GM23338 (cell line): ENCODE results near the gene G6PC3.
A peak's percentile ranks its signal among the peaks of the same experiment; 100 is the strongest.

Experiments used
- CREB1 ChIP-seq: fragments of 250-450 bp; sonication (Bioruptor Pico); IDR thresholded peaks from 2 replicates; pipeline ENCODE4 v1.5.0; 2020; ENCODE audit warnings: low read depth, mild to moderate bottlenecking, moderate library complexity
- CTCF ChIP-seq, 2 experiments: fragments of 200-600 bp in 1 of 2; sonication (generic) in 1 of 2; conservative IDR thresholded peaks; 2 replicates each; pipeline versions ENCODE4 v1.5.1 to v1.6.1; 2016 to 2017; ENCODE audit warnings: antibody characterized with exemption in 2 of 2, low read depth in 2 of 2, mild to moderate bottlenecking in 2 of 2, moderate library complexity in 1 of 2
- ETS1 ChIP-seq: IDR thresholded peaks from 2 replicates; pipeline ENCODE4 v1.6.1; 2016; ENCODE audit warnings: antibody characterized with exemption
- EZH2 ChIP-seq: fragments of 200-600 bp; sonication (generic); IDR thresholded peaks from one replicate; pipeline ENCODE4 v1.8.0; 2017; ENCODE audit warnings: antibody characterized with exemption, mild to moderate bottlenecking, low read depth; ENCODE audit not compliant: unreplicated experiment
- EZH2phosphoT487 ChIP-seq: fragments of 200-600 bp; sonication (generic); IDR thresholded peaks from one replicate; pipeline ENCODE4 v1.8.1; 2018; ENCODE audit warnings: antibody characterized with exemption; ENCODE audit not compliant: unreplicated experiment
- JUNB ChIP-seq: IDR thresholded peaks from one replicate; pipeline ENCODE4 v1.6.1; 2016; ENCODE audit warnings: antibody characterized with exemption; ENCODE audit not compliant: unreplicated experiment
- NANOG ChIP-seq: IDR thresholded peaks from 2 replicates; pipeline ENCODE4 v1.6.1; 2016; ENCODE audit warnings: antibody characterized with exemption, borderline replicate concordance
- POLR2AphosphoS5 ChIP-seq: IDR thresholded peaks from 2 replicates; pipeline ENCODE4 v1.6.1; 2016; ENCODE audit warnings: antibody characterized with exemption, low read depth
- REST ChIP-seq: IDR thresholded peaks from one replicate; pipeline ENCODE4 v1.6.1; 2018; ENCODE audit warnings: antibody characterized with exemption; ENCODE audit not compliant: unreplicated experiment
- STAT1 ChIP-seq: IDR thresholded peaks from one replicate; pipeline ENCODE4 v1.6.1; 2016; ENCODE audit warnings: antibody characterized with exemption; ENCODE audit not compliant: unreplicated experiment
- ZNF331 ChIP-seq: fragments of 250-450 bp; sonication (Bioruptor Pico); IDR thresholded peaks from 2 replicates; pipeline ENCODE4 v1.5.0; 2020; ENCODE audit warnings: low read depth, mild to moderate bottlenecking, moderate library complexity
- ZNF462 ChIP-seq: fragments of 250-450 bp; sonication (Bioruptor Pico); IDR thresholded peaks from 2 replicates; pipeline ENCODE4 v1.5.0; 2020; ENCODE audit warnings: mild to moderate bottlenecking, moderate library complexity

- TF ChIP-seq POLR2AphosphoS5: peak; percentile 95
- TF ChIP-seq CTCF (conservative IDR thresholded peaks at IDR 0.05; ENCODE audit: low read depth in 2 of 2): 0 out of 4 replicates have a peak, but pooled peaks of 1 of the 2 experiments have one; percentile 2
- TF ChIP-seq EZH2: no peak
- peak; percentile 46 for TF ChIP-seq CREB1 (CRISPR knock-in tag)
- no peak for TF ChIP-seq JUNB
- peak; percentile 24 for TF ChIP-seq REST
- TF ChIP-seq EZH2phosphoT487: no peak
- no peak for TF ChIP-seq ZNF462 (CRISPR knock-in tag)
- TF ChIP-seq STAT1: no peak
- no peak for TF ChIP-seq NANOG
- 0 out of 2 replicates have a peak, but pooled peaks have one; percentile 42 for TF ChIP-seq ETS1
- TF ChIP-seq ZNF331 (CRISPR knock-in tag): no peak
Measured at GRCh38 chr17:44070455-44071197, at the start of gene G6PC3.
